IMR-90 (cell line): ENCODE measurements around the gene TCP1.

Experiments
- RFX5 ChIP-seq: IDR thresholded peaks from 2 replicates; pipeline ENCODE4 v1.8.0; 2012; ENCODE audit warnings: low read depth, mild to moderate bottlenecking, low read length, moderate library complexity
- TF ChIP-seq, protein P1 (sequence below): conservative IDR thresholded peaks from 2 replicates; pipeline ENCODE4 v1.5.1; 2012; ENCODE audit warnings: mild to moderate bottlenecking, low read depth, low read length, improper control_type of control experiment
- TF ChIP-seq, protein P2 (sequence below): fragments of 150-350 bp; IDR thresholded peaks from 2 replicates; pipeline ENCODE4 v1.6.1; 2017; ENCODE audit warnings: mild to moderate bottlenecking, antibody characterized with exemption, low read length, low read depth

DNA sequence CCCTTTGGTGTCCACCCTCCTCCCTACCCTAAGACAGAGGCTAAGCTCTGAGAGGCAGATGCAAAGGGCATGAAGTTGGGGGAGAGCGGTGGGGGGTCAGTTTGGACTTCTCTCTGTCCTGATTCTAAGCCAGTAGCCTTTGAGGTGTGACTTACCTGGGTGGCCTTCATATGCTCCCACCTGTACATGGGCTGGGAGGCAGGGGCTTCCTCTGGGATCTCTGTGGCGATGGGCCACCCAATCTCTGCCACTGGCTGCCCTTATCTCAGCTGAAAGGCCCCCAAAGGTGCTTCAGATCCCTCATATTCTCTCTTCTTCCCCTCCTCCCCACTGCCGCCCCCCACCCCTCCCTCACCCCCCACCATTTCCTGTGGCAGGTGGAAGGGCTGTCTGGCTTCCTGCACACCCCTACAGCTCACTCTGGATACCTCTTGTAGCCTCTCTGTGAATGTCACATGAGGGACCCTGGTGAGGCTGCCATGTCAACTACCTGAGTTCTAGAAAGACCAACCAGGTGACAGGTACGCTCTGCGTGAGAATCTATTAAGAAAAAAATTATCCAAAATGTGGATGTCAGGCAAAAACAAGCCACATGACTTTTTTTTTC is 44.7 kb upstream of the TCP1 start:
- TF ChIP-seq, protein P1, sequence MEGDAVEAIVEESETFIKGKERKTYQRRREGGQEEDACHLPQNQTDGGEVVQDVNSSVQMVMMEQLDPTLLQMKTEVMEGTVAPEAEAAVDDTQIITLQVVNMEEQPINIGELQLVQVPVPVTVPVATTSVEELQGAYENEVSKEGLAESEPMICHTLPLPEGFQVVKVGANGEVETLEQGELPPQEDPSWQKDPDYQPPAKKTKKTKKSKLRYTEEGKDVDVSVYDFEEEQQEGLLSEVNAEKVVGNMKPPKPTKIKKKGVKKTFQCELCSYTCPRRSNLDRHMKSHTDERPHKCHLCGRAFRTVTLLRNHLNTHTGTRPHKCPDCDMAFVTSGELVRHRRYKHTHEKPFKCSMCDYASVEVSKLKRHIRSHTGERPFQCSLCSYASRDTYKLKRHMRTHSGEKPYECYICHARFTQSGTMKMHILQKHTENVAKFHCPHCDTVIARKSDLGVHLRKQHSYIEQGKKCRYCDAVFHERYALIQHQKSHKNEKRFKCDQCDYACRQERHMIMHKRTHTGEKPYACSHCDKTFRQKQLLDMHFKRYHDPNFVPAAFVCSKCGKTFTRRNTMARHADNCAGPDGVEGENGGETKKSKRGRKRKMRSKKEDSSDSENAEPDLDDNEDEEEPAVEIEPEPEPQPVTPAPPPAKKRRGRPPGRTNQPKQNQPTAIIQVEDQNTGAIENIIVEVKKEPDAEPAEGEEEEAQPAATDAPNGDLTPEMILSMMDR: no peak
- TF ChIP-seq RFX5: no peak
- TF ChIP-seq, protein P2, sequence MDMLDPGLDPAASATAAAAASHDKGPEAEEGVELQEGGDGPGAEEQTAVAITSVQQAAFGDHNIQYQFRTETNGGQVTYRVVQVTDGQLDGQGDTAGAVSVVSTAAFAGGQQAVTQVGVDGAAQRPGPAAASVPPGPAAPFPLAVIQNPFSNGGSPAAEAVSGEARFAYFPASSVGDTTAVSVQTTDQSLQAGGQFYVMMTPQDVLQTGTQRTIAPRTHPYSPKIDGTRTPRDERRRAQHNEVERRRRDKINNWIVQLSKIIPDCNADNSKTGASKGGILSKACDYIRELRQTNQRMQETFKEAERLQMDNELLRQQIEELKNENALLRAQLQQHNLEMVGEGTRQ: no peak
